Measurements from ENCODE around the gene NTNG2.

NTNG2 gene

DNA sequence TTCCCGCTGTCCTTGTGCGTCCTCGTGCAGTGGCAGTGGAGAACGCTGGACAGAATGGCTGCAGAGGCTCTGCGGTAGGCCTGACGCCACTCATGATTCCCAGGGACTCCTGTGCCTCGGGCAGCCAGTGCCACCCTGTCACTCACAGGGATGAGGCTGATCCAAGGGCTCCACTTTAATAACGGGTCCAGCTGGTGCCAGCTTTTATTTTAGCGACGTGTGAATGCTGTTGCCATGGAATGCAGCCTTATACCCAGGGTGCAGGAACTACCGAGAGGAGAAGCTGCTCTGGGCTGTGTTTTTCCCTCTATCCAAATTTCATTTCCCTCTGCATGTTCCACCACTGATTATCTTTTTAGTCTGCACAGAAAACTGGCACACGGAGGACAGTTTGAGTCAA lies 15.8 kb upstream of the NTNG2 start:
- peak in 6 of 56 donors; percentile 18 to 40 (median 36) for DNase-seq

DNA sequence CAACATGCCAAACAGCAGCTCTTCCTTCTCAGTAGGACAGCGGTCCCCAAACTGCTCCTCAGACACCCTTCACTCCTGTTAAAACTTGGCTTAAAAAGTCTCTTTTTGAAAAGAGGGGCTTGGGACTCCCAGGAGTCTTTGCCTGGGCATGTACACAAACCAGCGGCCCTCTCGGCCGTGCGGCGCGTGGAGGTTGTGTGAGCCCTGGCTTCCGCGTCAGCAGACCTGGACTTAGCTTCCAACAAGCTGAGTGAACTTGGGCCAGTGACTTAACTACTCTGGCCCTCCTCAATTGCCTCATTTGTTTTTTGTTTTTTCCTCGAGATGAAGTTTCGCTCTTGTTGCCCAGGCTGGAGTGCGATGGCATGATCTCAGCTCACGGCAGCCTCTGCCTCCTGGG lies 15.3 kb upstream of the NTNG2 start:
- DNase-seq = peak in 1 of 56 donors; percentile 23

DNA sequence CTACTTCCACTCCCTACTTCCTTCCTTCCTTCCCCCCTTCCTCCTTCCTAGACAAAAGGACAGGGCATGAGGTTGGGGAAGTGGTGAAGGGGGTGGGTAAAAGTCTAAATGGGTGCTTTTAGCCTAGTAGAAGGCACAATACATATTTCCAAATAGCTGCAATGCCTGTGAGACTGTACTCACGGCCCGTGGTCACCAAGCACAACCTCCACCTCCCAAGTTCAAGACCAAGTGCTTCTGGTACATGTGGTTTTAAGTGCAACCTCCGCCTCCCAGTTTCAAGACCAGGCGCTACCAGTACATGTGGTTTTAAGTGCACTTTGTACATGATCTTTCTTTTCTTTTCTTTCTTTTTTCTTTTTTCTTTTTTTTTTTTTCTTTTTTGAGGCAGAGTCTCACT lies 14.5 kb upstream of the NTNG2 start:
- DNase-seq = no peak

DNA sequence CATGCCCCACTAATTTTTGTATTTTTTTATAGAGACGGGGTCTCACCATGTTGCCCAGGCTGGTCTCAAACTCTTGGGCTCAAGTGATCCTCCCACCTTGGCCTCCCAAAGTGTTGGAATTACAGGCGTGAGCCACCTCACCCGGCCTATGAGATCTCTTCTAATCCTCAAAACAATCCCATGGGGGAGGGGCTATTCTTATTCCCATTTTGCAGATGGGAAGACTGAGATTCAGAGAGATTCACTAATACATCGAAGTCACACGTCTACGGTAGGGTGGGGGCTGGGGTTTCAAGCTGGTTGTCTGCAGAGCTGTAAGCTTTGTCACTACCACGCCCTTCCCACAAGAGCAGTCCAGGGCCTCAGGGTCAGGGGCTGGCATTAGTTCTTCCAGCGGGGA lies 14.0 kb upstream of the NTNG2 start:
- DNase-seq = no peak

DNA sequence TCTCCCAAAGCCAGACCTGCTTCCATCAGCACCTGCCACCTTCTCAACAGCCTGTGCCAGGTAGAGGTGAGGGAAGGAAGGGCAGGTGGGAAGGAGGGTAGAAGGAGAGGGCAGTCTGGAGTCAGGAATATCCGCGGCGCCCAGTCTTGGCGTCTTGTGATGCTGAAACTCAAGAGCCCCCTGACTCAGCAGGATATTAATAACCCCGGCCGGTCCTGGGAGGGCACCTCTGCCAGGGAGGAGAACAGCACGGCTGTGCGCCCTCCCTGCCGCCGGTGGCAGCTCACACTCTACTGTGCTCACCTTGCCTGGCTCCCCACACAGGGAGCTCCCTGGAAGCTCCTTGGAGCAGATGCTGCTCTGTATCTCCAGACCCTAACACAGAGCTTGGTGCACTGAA lies 11.6 kb upstream of the NTNG2 start:
- no peak for DNase-seq

DNA sequence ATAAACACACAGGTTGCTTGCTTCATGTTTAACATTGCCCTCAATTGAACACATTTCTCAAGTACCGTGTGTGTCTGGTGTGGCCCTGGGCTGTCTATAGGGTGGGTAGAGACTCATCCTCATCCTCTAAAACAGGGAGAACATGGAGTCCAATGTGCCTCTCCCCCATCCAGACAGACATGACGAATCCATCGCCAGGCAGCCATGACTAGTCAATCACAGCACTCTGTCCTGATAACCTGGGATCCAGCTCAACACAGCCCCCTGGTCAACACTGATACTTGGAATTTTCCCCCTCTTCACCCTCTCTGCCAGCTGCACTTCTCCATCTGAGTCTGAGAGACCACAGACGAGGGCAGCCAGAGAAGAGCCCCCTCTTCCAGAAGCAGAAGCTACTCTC lies 10.7 kb upstream of the NTNG2 start:
- no peak for DNase-seq

DNA sequence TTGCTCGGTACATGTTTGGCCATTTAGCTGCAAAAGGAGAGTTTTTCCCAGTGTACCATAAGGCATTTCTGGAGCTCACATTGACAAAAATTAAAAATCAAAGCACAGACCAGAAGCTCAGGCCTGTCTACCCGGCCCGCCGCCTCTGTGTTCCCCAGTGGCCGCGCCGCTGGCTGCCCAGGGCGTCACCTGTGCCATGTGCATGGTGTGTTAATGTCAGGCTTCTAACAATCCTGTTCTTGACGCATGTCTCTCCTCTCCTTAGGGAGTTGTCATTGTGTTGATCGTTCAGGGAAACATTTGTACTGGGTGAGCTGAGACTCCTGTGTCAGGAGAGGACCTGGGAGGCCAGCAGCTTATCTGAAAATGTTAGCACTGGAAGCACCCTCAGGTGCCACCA lies 9.6 kb upstream of the NTNG2 start:
- DNase-seq = no peak

DNA sequence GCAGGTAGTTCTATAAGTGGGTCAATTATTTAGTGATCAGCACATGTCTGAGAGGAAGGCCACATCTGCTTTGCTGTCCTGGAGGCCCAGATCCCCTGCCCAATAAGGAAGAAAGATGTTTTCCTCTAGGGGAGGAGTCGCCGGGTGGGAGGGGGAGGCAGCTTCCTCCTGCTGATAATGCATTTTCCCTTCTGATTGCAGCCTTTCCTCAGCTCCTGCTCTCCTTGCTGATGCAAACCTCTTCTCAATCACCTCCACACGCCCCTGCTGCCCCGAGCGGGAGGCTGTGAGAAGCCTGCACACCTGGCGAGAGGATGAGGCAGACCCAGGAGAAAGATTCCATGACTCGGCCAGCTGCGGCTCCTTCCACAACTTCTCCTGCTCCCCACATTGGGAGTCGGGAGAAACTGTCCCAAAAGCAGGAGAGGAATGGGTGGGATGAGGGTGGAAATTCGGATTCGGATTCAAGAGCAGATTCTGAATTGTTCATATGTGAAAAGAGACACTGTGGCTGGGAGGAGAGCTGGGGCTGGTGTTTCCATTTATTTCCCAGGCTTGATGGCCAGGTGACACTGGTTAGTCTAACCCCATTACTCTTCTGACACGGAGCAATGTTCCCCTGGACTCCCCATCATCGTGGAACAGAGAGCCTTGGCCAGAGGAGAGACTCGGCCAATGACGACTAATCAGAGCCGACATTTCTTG lies 6.8 kb upstream of the NTNG2 start:
- DNase-seq = no peak

DNA sequence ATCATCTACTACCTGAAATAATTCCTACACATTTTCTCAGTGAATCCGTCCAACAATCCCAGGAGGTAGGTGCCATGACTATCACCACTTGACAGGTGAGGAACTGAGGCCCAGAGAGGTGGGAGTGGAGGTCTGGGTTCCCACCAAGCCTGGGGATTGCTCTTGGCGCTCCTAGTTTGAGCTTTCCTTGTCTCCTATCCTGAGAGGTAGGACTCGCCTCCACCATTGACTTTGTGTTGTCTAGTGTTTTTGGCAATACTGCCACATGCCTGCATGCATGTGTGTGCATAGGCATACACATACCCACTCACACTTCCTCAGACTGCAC lies 6.3 kb upstream of the NTNG2 start:
- DNase-seq = no peak

DNA sequence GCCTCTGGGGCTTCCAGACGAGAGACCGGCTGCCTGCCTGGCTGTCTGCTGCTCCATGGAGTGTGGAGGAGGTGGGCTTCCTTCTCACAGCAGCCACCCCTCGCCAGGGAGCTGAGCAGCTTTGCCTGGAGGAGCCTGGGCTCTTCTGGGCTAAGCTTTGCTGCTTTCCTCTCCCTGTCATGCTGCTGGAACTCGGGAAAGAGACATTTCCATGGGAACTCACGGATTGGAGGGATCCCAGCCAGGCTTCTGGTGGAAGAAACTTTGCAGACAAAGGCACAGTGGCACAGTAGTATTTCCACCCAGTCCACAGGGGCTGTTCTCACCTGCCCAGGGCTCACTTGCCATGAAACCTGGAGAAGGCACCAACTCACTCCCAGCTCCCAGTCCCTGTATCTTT lies 5.6 kb upstream of the NTNG2 start:
- DNase-seq = peak in 2 of 56 donors; percentile 15 to 45

DNA sequence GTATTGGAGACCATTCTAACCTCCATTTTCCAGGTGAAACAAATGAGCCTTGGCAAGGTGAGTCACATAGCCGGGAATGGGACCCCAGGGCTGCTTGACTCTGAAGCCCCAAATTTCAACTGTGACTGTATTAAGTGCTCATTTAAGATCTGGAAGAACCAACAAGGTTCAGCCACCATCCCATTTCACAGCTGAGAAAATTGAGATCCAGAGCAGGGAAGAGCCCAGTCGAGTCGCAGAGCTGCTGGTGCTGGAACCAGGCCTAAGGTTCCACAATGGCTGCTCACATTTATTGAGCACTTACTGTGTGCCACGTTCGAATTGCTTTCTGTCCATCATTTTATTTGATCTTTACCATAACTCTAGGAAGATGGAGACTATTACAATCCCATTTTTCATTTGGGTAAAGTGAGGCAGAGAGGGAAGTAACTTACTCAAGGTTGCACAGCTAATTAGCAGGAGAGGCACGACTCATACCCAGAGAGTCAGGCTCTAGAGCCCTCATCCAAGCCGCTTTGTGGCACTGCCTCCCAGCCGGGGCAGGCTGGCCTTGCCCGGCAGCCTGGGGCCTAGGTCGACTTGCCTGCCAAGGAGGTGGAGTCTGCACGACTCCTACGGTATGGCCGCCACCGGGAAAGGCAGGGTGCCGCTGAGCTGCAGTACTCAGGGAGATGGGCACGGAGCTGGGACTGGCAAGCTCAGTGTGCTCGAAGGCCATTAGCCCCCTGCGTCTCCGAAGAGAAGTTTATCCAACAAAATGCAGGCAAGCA lies 4.3 kb upstream of the NTNG2 start:
- no peak for DNase-seq

DNA sequence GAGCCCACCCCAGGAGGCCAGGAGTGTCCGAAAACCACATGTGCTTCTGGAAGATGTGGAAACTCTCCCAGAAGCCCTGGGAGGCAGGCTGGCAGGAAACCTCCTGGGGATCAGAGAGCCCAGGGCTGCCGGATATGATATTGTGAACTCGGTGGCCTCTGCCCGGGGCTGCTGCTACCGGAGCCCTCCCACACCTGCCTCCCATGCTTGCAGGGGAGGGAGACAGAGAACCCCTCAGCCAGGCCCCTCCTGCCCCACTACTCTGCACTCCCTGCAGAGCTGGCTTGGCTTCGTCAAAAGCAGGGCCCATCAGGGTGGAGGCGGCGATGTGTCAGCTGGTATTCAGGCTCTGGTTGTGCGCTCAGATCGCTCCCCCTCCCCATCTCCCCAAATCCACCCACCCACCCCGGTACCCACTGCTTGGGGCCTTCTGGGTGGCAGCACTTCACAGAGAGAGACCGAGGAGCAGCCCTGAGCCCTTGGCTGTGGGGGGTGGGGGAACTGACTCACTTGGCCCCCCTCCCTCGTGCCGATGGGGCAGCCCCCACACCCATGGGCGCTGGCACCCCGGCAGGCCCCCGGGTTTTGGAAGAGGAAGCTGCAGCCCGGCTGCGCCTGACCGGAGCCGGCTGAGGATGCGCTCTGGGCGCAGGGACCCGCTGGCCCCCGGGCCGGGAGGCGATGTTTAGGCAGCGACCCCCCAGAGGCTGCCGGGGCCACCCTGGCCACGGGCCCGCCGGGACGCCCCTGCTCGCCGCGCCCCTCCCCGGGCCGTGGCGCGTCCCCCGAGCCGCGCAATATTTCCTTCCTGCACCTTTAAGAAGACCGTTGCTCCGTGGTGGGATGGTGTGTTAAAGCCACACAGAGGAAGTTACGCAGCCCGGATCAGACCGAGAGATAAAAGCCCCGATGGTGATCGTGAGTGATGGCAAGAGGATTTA lies 786 bp upstream of the NTNG2 start:
- DNase-seq = peak in 3 of 56 donors; percentile 13 to 30 (median 17)

DNA sequence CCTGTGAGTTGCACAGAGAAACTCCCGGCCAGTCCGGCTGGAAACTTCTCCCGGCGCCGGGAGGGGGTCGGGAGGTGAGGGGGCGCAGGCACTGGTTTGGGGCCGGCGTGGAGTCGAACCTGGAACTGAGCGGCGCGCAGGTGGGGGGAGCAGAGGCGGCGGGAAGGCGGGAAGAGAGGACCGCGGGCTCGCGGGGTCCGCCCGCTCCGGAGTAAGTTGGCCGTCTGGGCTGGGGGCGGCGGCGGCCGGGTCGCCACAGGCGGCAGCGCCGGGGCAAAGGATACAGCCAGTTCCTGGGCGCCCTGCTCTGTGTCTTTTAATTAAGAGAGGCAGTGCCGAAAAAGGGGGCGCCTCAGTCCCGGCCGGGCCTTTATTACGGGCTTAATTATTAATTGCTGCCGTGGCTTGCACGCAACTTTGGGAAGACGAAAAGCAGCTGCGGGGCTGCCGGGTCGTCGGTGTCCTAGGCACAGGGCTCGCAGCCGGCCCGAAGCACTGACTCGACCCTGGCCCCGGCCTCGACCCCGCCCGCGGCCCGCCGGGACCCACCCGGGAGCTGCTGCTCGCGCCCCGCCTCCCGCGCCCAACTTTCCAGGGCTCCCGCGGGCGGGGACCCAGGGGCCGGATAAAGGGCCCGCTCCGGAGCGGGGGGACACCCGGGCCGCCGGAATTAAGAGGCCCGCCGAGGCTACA lies 1.1 kb downstream of the NTNG2 start:
- no peak for DNase-seq

DNA sequence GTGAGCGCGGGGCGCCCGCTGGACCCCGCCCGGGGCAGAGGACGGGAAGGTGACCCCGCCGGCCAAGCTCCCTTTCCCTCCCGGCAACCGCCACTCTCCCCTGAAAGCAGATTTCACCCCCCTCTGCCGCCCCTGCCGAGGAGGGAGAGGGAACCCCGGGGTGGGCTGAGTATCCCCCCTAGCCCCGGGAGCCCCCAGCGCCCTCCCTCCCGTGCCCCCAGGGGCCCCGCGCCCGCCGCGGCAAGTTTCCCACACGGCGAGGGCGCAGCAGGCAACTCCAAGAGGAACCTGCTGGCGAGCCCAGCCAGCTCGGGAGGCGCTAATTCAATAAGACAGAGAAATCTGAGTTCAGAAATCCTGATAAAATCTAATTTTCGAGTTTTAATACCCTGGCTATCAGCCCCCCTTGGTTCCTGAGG lies 1.6 kb downstream of the NTNG2 start:
- DNase-seq = peak in 3 of 56 donors; percentile 19 to 37 (median 29)

DNA sequence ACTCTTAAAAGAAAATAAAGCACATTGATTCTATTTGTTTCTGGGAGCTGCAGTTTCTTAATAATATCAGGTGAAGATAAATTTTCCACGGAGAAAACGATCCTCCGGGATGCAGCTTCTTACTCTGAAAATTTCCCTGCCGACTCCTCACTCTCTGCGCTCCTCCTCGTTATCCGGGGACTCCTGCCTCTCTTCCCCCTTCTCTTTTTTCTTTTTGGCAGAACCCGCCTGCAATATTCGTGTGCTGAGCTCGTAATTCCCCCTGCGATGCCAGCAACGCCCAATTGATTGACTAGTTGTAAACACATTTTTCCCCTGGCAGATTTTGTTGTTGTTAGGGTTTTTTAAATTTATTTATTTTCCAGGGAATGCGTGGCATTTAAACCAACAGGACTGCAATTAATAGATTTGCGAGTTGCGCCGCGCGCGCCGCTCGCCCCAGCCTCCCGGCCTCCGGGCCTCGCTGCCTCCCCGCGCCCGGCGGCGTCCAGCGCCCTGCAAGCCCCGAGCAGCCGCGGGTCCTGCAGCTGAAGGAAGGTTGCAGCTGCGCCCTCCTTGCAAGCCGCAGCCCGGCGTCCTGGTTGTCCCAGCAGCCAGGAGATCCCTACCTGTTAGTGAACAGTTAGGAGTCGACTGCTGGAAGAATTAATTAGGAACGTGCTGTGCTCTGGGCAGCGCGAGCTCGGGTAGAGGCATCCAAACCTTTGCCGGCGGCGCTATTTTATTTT lies 2.2 kb downstream of the NTNG2 start:
- DNase-seq = no peak

DNA sequence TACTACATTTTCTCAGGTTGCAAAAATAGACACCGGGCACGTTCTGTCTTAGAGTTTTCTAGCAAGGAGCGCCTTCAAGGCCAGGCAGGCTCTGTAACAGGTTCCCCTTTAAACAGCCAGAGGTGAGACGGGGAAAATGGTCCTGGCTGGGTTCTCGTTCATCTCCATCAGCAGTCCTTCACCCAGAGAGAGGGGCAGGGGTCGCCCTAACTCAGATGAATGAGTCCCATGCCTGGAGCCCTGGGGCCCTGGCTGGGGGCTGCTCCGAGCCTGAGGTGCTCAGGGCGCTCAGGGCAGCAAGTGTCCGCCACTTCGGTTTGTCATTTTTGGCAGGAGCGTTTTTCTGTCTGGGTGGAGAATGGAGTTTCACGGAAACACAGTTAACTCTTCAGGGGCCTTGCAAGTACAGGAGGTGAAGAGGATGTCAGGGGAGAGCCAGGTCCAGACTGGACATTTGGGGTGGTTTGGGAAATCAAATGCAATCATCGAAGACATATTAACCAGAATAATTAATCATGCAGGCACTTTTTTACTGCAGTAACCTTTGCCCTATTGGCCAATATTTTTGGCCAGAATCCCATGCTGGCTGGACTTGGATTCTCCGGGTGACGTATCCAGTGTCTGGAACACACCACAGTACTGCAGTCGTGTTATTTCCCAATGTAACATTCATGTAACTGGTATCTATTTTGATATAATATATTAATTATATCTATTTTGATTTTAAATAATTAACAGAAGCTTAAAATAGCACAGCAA lies 2.9 kb downstream of the NTNG2 start:
- DNase-seq = no peak

DNA sequence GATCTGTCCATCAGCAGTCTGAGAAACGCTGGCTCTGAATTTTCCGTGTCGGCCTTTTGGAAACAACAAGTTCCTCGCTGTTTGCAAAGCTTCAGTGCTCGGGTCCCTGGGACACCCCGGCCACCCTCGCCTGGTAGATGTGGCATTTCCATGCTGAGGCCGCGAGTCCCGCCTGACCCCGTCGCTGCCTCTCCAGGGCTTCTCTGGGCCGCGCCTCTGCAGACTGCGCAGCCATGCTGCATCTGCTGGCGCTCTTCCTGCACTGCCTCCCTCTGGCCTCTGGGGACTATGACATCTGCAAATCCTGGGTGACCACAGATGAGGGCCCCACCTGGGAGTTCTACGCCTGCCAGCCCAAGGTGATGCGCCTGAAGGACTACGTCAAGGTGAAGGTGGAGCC lies 4.7 kb downstream of the NTNG2 start:
- no peak for DNase-seq

DNA sequence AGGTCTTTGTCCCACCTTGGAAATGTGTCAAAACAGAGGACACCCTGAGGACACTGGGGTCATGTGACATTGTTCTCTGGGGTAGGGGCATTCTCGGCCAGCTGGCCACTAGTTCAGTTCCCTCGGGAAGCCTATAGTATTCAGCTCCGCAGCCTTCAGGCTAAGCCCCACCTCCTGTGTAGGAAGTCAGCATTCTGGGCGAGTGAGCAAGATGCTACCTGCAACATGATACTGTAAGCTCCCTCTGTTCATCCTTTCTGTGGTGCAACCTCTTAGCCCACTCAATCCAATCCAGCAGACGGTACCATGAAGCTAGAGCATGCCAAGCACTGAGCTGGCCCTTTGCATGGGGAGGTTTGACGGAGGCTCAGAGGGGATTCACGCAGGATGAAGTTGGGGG lies 5.3 kb downstream of the NTNG2 start:
- DNase-seq = no peak

DNA sequence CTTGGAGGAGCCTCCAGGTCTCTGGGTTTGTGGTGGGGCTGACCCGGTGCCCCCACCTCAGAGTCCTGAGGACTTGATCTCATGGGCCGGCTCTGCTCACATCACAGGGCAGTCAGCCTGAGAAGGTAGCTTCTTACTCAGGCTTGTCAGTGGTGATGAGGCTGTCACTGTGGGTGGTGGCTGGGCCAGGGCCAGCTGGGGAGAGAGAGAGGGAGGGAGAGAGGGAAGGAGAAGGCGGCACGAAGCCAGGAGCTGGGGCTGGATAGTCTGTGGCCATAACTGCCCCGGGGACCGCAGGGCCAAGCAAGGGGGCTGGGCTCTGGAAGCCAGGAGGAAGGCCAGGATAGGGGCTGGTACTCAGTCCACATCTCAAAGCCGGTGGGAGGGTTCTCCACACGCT lies 6.5 kb downstream of the NTNG2 start:
- DNase-seq = peak in 38 of 56 donors; percentile 16 to 82 (median 44)

DNA sequence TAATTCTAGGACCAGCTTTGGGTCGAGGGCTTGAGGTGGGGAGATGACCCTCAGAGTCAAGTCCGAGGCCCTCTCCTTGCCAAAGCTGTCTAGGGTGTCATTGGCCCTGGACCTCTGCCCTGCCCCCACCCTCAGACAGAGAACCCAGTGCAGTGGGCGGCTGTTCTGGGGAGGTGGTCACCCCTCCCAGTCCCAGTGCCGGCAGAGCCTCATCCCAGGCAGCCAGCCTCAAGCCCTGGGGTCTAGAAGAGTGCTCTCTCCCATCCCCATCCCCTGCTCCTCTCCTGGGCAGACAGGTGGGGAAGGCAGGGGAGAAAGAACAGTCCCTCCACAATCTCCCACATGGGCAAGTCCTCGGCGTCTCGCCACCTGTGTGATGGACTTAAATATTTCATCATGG lies 7.0 kb downstream of the NTNG2 start:
- DNase-seq = no peak
